Heart right ventricle (tissue), 16 donors: ENCODE results near the gene COLEC11. TPM values are rescaled to one million over a fixed set of nuclear protein-coding genes. Genes with fewer than 3 reads are reported as not detected.

Experiments
- ATAC-seq, 8 donors: fragments of 200-7000 bp; cut with Tn5 transposase; one replicate each; pipeline ENCODE4 v1.9.1; 2020; ENCODE audit warnings: mild to moderate bottlenecking in 8 of 8, moderate library complexity in 8 of 8, moderate number of reproducible peaks in 1 of 8
- DNase-seq, 2 donors: peaks; one replicate each; pipeline ENCODE4 v3.0.0-alpha.2; 2020
- H3K27ac ChIP-seq, 10 donors: fragments of 200-600 bp; sonication (generic) in 2 of 10; one replicate each; pipeline versions ENCODE4 v1.5.0 to v1.8.0; 2020 to 2022; ENCODE audit warnings: mild to moderate bottlenecking in 3 of 10
- H3K27me3 ChIP-seq, 7 donors: fragments of 200-600 bp; one replicate each; pipeline ENCODE4 v1.8.0; 2021 to 2022; ENCODE audit warnings: mild to moderate bottlenecking in 2 of 7
- H3K36me3 ChIP-seq, 9 donors: fragments of 200-600 bp; sonication (generic) in 1 of 9; one replicate each; pipeline versions ENCODE4 v1.5.0 to v1.8.0; 2020 to 2022; ENCODE audit warnings: mild to moderate bottlenecking in 2 of 9
- H3K4me1 ChIP-seq, 9 donors: fragments of 200-600 bp; sonication (generic) in 1 of 9; one replicate each; pipeline versions ENCODE4 v1.5.0 to v1.8.0; 2020 to 2022; ENCODE audit warnings: mild to moderate bottlenecking in 4 of 9
- H3K4me3 ChIP-seq, 10 donors: fragments of 200-600 bp; sonication (generic) in 2 of 10; one replicate each; pipeline versions ENCODE4 v1.5.0 to v1.8.0; 2020 to 2022; ENCODE audit warnings: mild to moderate bottlenecking in 7 of 10, moderate library complexity in 2 of 10
- H3K9me3 ChIP-seq, 11 donors: fragments of 200-600 bp in 10 of 11; sonication (generic) in 2 of 11; one replicate each; pipeline versions ENCODE4 v1.5.0 to v1.8.0; 2013 to 2022; ENCODE audit warnings: mild to moderate bottlenecking in 2 of 11, control low read depth in 1 of 11, moderate library complexity in 1 of 11
- CTCF ChIP-seq, 9 donors: fragments of 200-600 bp; sonication (generic) in 2 of 9; IDR thresholded peaks; one replicate each; pipeline versions ENCODE4 v1.5.0 to v1.8.0; 2021 to 2022; ENCODE audit warnings: antibody characterized with exemption in 9 of 9, mild to moderate bottlenecking in 5 of 9, moderate library complexity in 1 of 9
- WGBS, 2 donors: extraction: QIAGEN DNeasy Blood & Tissue Kit; methylation state at CpG; one replicate each; pipeline ENCODE4 v1.1.7; 2013; ENCODE audit warnings: inconsistent platforms in 1 of 2; 5-methylcytosine and 5-hydroxymethylcytosine counted together
- intact Hi-C, 10 donors: fragments of 100-400 bp; cut with DNase I; formaldehyde crosslinking; loops; one replicate each; pipeline versions ENCODE4 v1.11.1 to v1.14.2; 2022
- polyA plus RNA-seq, 2 donors: library from polyadenylated mRNA; stranded (reverse); fragments of 200-250 nt; gene quantifications; one replicate each; pipeline ENCODE4 v1.2.3, GENCODE V29; 2013
- total RNA-seq, 10 donors: library from RNA; stranded (reverse); fragmentation: NEBNext Ultra II Directional in 3 of 10; extraction: Animal tissue kit (Norgen Biotek cat#: 25700) in 3 of 10; gene quantifications; one replicate each; pipeline versions ENCODE4 v1.2.1 to v1.2.4, GENCODE V29; 2021 to 2023
- donor health status: Arrhythmogenic right ventricular cardiomyopathy.
- donor health status: ischemic (EF 13 %, LVEDD 7.1; RV severe dilation, severe dysfunction).
- donor health status: healthy with polysubstance abuse.
- donor health status: DM: no; HTN: yes; CAD: no.
- donor health status: DM: no; HTN: no; CAD: no.
- donor health status: ischemic (EF 25% LVEDD 6.9; RV normal size, moderate dysfunction).
- donor health status: ischemic (EF 25% LVEDD 5.7; RV mildly dilated, moderate dysfunction).
- donor health status: healthy.
- donor health status: DM: yes; HTN: yes; CAD: no.
- donor health status: Ischemic cardiomyopathy.
- donor health status: ischemic (EF 35%, LVEDD 5.7; RV mildly dilated, moderate dysfunction).
- donor health status: nonischemic (EF 11% LVEDD 7.7; RV severe dilation, severe dysfunction).
- donor health status: DM: yes; HTN: yes; CAD: no.
- donor health status: PGD.
- donor health status: ischemic (EF 29% LVEDD 5.4; RV normal size, mild dysfunction).
- donor health status: nonischemic (EF 23%, LVEDD 6.1; RV moderate dilation, normal function).

The COLEC11 gene
- total and polyA plus RNA-seq, 12 donors, result 2.0 to 26.7 (median 5.2) TPM

- TF ChIP-seq CTCF (IDR thresholded peaks at IDR 0.05), result no peak
- no peak overlapping the region for H3K27ac ChIP-seq
- no peaks in the 10 kb centered on the region for H3K9me3 ChIP-seq
- WGBS, 2 donors, result 81 to 83% methylated on average over 10 of the region's 10 CpGs
- intact Hi-C loops, result no loop called here
- H3K4me3 ChIP-seq, result no peak overlapping the region
- H3K4me1 ChIP-seq, result no peaks in the 10 kb centered on the region
- no peaks in the 10 kb centered on the region for H3K27me3 ChIP-seq
- no peaks in the 10 kb centered on the region for H3K36me3 ChIP-seq
- ATAC-seq (no peak), DNase-seq (no peak)
Measured at GRCh38 chr2:3639015-3639630, 44.2 kb downstream of the COLEC11 start.

DNA sequence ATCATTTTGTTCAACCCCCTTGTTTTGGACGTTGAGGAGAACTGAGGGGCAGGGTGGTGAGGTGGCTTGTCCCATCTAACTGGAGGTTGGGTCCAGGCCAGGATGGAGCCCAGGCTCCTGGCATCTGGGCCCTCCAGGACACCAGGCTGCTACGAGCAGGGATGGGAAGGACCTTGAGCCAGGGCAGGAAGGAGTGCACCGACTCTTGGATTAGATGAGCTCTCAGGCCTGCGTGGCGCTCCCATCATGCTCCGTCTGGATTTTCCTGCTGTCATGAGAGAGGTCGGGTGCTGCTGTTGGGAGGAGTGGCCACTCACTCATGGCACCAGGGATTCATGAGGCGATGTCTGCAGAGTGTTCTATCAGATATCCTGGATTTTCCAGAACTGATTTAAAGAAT, 44.7 kb downstream of the COLEC11 start:
- DNase-seq, result no peak

DNA sequence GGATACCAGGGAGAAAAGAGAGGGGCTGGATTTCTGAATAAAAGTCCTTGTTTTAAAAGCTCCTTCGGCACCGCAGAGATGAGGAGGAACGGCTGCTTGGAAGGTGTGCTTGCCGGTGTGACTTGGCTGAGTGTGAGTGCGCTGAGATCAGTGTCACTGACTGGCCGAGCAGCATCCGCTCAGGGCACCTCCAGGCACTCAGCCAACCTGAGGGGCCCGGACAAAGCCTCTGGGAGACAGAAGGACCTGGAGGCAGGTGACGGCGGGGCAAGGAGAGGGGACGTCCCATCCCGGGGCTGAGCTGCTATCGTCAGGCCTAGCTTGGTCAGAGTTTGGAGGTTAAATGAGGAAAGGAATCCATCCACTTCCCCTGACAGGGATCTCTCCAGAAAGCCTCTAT, 46.3 kb downstream of the COLEC11 start:
- intact Hi-C loops, result loop anchor here in 2 of 10 donors (10.0 kb wide), 2 partner anchors 46 to 216 kb away; partner anchors contain the start of gene COLEC11 (in 1 of the 2)
- TF ChIP-seq CTCF (IDR thresholded peaks at IDR 0.05), result no peak
- DNase-seq (no peak), ATAC-seq (no peak)
- Histone ChIP-seq H3K36me3 (no peaks in the 10 kb centered on the region), H3K4me3 (no peak overlapping the region), H3K4me1 (no peaks in the 10 kb centered on the region), H3K27me3 (no peaks in the 10 kb centered on the region), H3K27ac (no peak overlapping the region), H3K9me3 (no peaks in the 10 kb centered on the region)
- 88 to 90% methylated on average over 13 of the region's 13 CpGs for whole genome bisulfite sequencing, 2 donors

More for the DNA sequence above, 44.7 kb downstream of the COLEC11 start:
- intact Hi-C loops, result loop anchor here in 2 of 10 donors (10.0 kb wide), 2 partner anchors 45 to 215 kb away; partner anchors contain the start of gene COLEC11 (in 1 of the 2)
- no peak for ATAC-seq
- no peaks in the 10 kb centered on the region for H3K36me3 ChIP-seq
- no peaks in the 10 kb centered on the region for H3K4me1 ChIP-seq
- WGBS, 2 donors, result 73 to 80% methylated on average over 8 of the region's 8 CpGs
- H3K4me3 ChIP-seq, result no peak overlapping the region
- H3K27me3 ChIP-seq, result no peaks in the 10 kb centered on the region
- no peak for TF ChIP-seq CTCF (IDR thresholded peaks at IDR 0.05)
- no peak overlapping the region for H3K27ac ChIP-seq
- H3K9me3 ChIP-seq, result no peaks in the 10 kb centered on the region

- peak in 1 of 2 donors; percentile 3 for DNase-seq
- intact Hi-C loops, result loop anchor here in 2 of 10 donors (10.0 kb wide), 2 partner anchors 47 to 217 kb away; partner anchors contain the start of gene COLEC11 (in 1 of the 2)
- 79 to 82% methylated on average over 26 of the region's 26 CpGs for WGBS, 2 donors
Measured at GRCh38 chr2:3641841-3642421, 47.0 kb downstream of the COLEC11 start.

More at GRCh38 chr2:3641841-3642421, 47.0 kb downstream of the COLEC11 start:
- Histone ChIP-seq H3K4me3 (no peak overlapping the region), H3K4me1 (no peaks in the 10 kb centered on the region), H3K9me3 (no peaks in the 10 kb centered on the region), H3K27me3 (no peaks in the 10 kb centered on the region), H3K36me3 (no peaks in the 10 kb centered on the region), H3K27ac (no peak overlapping the region)
- ATAC-seq, result peak in 1 of 8 donors; percentile 37
- TF ChIP-seq CTCF (IDR thresholded peaks at IDR 0.05), result no peak
